ENCODE results near the gene SLC8A3. TPM values are rescaled to one million over a fixed set of nuclear protein-coding genes. Genes with fewer than 3 reads are reported as not detected.
A peak's percentile ranks its signal among the peaks of the same experiment; 100 is the strongest.

The SLC8A3 gene
- polyA plus RNA-seq, 1 donor, result 0.42 TPM

GRCh38 chr14:70029296-70030132 is 159.2 kb downstream of the SLC8A3 start:
- no peaks in the 10 kb centered on the region for H3K9me3 ChIP-seq (ENCODE audit: control insufficient read depth, low read depth, low read length)
- no peaks in the 10 kb centered on the region for H3K4me1 ChIP-seq (ENCODE audit: control insufficient read depth, insufficient read depth, low read length)
- no peak overlapping the region for H3K27ac ChIP-seq (ENCODE audit: low read length)
- no CpG with 5 or more reads among the region's 6 CpGs for WGBS (ENCODE audit: insufficient coverage, low lambda C conversion rate)
- no peak for DNase-seq
- no peak overlapping the region for H3K4me3 ChIP-seq (ENCODE audit: low read length)
- no peaks in the 10 kb centered on the region for H3K27me3 ChIP-seq (ENCODE audit: control insufficient read depth, insufficient read depth, low read length)
- no peaks in the 10 kb centered on the region for H3K36me3 ChIP-seq (ENCODE audit: control insufficient read depth, insufficient read depth, low read length)

- Histone ChIP-seq H3K4me3 (ENCODE audit: low read length) (no peak overlapping the region), H3K36me3 (ENCODE audit: control insufficient read depth, insufficient read depth, low read length) (no peaks in the 10 kb centered on the region), H3K9me3 (ENCODE audit: control insufficient read depth, low read depth, low read length) (no peaks in the 10 kb centered on the region), H3K4me1 (ENCODE audit: control insufficient read depth, insufficient read depth, low read length) (no peaks in the 10 kb centered on the region), H3K27ac (ENCODE audit: low read length) (no peak overlapping the region), H3K27me3 (ENCODE audit: control insufficient read depth, insufficient read depth, low read length) (no peaks in the 10 kb centered on the region)
- peak; percentile 27 to 55 for DNase-seq
- 83% methylated on average over 1 of the region's 17 CpGs for WGBS (ENCODE audit: insufficient coverage, low lambda C conversion rate)
Observed at GRCh38 chr14:70027785-70028428, 160.8 kb downstream of the SLC8A3 start.

DNA sequence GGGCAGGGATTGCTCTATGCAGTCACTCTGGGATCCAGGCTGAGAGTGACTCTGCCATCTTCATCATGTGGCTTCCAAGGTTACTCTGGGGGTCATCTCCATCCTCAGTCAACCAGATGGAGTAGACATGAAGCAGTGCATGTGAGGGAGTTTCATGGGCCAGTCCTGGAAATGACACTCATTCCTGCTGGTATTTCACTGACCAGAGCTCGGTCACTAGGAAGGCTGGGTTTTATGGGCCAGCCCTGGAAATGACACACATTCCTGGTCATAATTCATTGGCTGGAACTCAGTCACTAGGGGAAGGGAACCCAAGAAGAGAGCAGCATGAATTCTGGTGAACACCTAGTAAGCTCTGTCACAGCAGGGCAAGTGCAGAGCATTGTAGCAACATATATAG is 164.9 kb downstream of the SLC8A3 start:
- no peak overlapping the region for H3K27ac ChIP-seq (ENCODE audit: low read length)
- H3K36me3 ChIP-seq (ENCODE audit: control insufficient read depth, insufficient read depth, low read length), result no peaks in the 10 kb centered on the region

GRCh38 chr14:70022771-70023445 is 165.8 kb downstream of the SLC8A3 start:
- Histone ChIP-seq H3K27ac (ENCODE audit: low read length) (no peak overlapping the region), H3K36me3 (ENCODE audit: control insufficient read depth, insufficient read depth, low read length) (no peaks in the 10 kb centered on the region), H3K4me3 (ENCODE audit: low read length) (no peak overlapping the region), H3K9me3 (ENCODE audit: control insufficient read depth, low read depth, low read length) (no peaks in the 10 kb centered on the region), H3K4me1 (ENCODE audit: control insufficient read depth, insufficient read depth, low read length) (no peaks in the 10 kb centered on the region), H3K27me3 (ENCODE audit: control insufficient read depth, insufficient read depth, low read length) (no peaks in the 10 kb centered on the region)
- WGBS (ENCODE audit: insufficient coverage, low lambda C conversion rate), result 100% methylated on average over 3 of the region's 15 CpGs
- DNase-seq, result no peak

More for the DNA sequence above, 164.9 kb downstream of the SLC8A3 start:
- no peak for DNase-seq
- no CpG with 5 or more reads among the region's 1 CpG for WGBS (ENCODE audit: insufficient coverage, low lambda C conversion rate)
- Histone ChIP-seq H3K4me3 (ENCODE audit: low read length) (no peak overlapping the region), H3K9me3 (ENCODE audit: control insufficient read depth, low read depth, low read length) (no peaks in the 10 kb centered on the region), H3K4me1 (ENCODE audit: control insufficient read depth, insufficient read depth, low read length) (no peaks in the 10 kb centered on the region), H3K27me3 (ENCODE audit: control insufficient read depth, insufficient read depth, low read length) (no peaks in the 10 kb centered on the region)

DNA sequence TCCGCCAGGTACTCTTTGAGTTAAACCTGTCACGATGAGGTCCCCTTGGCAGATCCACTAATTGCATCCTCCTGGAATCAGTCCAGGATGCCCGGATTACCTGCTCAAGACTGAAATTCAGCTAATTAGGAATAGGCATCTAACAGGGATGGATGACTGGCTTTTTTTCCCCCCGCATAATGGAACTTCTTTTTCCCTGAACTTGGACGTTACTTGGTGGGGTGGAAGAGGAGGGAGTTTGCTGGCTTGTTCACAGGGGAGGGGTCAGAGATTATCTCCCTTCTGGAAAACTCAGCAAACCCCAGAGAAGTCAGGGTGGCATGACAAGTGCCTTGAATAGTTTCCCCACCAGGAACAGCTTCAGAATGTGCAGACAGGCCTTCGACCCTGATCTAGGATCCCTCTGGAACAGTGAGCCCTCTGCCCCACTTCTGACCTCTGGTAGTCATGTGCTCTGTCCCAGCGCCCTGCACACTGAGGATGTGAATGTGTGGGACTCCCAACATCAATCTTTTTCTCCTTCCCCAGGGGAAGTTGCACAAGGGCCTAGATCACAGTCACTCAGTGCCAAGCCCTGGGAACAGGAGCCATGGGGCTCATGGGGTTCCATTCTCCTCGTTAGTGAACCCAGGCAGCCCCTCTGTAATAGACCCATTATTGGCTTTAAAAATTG is 167.1 kb downstream of the SLC8A3 start:
- Histone ChIP-seq H3K4me1 (ENCODE audit: control insufficient read depth, insufficient read depth, low read length) (no peaks in the 10 kb centered on the region), H3K36me3 (ENCODE audit: control insufficient read depth, insufficient read depth, low read length) (no peaks in the 10 kb centered on the region), H3K9me3 (ENCODE audit: control insufficient read depth, low read depth, low read length) (no peaks in the 10 kb centered on the region), H3K4me3 (ENCODE audit: low read length) (no peak overlapping the region), H3K27ac (ENCODE audit: low read length) (no peak overlapping the region), H3K27me3 (ENCODE audit: control insufficient read depth, insufficient read depth, low read length) (no peaks in the 10 kb centered on the region)
- no peak for DNase-seq
- no CpG with 5 or more reads among the region's 8 CpGs for WGBS (ENCODE audit: insufficient coverage, low lambda C conversion rate)

DNA sequence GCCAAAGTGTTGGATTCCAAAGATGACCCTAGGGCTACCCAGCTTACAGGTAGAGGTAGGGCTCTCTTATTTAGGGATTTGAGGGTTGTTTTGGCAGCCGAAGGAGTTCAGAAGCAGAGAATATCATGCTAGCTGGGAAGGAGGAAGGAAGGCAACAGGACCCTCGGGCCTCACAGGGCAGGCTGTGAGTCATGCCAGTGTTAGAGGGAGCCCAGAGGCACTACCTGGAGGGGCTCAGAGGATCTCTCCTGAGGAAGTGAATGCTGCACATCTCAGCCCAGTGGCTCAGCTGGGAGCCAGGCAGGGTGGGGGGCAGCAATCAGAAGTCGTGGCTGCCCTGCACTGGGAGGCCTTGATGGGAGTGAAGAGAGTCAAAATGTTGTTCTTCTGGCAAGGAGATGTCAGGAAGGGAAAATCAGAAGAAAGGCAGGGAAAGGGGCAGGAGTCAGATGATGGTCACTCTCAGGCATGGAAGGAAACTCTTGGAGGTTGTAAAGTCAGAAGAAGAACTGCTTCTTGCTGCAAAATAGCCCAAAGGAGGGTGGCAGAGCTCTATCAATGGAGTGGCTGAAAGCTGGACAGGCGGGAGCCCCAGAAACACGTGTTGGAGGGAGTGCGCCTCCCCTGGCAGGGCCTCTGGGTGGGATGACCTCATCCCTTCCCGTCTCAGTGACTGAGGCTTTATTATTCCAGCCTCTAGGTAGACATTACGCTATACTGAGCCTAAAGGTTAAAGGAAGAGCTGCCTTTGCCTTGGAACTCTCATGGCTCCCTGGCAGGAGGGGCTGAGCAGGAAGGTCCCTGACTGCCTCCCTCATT is 168.2 kb downstream of the SLC8A3 start:
- Histone ChIP-seq H3K9me3 (ENCODE audit: control insufficient read depth, low read depth, low read length) (no peaks in the 10 kb centered on the region), H3K36me3 (ENCODE audit: control insufficient read depth, insufficient read depth, low read length) (no peaks in the 10 kb centered on the region), H3K4me3 (ENCODE audit: low read length) (no peak overlapping the region), H3K27me3 (ENCODE audit: control insufficient read depth, insufficient read depth, low read length) (no peaks in the 10 kb centered on the region), H3K27ac (ENCODE audit: low read length) (no peak overlapping the region), H3K4me1 (ENCODE audit: control insufficient read depth, insufficient read depth, low read length) (no peaks in the 10 kb centered on the region)
- no peak for DNase-seq
- whole genome bisulfite sequencing (ENCODE audit: insufficient coverage, low lambda C conversion rate), result no CpG with 5 or more reads among the region's 8 CpGs

GRCh38 chr14:70019695-70020094 is 169.1 kb downstream of the SLC8A3 start:
- H3K4me3 ChIP-seq (ENCODE audit: low read length), result no peak overlapping the region
- no peak for DNase-seq
- H3K4me1 ChIP-seq (ENCODE audit: control insufficient read depth, insufficient read depth, low read length), result no peaks in the 10 kb centered on the region
- H3K27ac ChIP-seq (ENCODE audit: low read length), result no peak overlapping the region
- H3K36me3 ChIP-seq (ENCODE audit: control insufficient read depth, insufficient read depth, low read length), result no peaks in the 10 kb centered on the region
- no peaks in the 10 kb centered on the region for H3K27me3 ChIP-seq (ENCODE audit: control insufficient read depth, insufficient read depth, low read length)
- no peaks in the 10 kb centered on the region for H3K9me3 ChIP-seq (ENCODE audit: control insufficient read depth, low read depth, low read length)

DNA sequence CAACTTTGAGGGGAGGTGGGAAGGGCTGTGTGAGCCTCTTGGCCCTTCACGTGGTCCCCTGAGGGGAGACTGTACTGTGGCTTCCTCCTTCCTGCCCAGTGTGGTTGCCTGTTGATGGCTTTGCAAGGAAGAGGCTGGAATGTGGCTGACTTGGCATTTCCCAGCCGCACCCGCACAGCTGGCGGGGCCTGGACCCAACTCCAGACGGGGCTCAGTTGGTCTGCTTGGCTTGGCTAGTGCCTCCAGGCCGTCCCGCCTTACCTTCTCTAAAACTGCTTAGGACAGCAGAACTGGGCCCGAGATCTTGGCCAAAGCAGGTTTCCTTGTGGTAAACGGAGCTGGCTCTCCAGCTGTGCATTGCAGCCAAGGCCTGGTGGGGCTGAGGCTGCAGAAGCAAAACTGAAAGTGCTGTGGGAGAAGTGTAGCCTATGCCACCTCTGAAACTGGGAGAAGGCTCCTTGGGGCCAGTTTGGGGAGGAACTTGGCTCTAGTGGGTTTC is 170.0 kb downstream of the SLC8A3 start:
- Histone ChIP-seq H3K36me3 (ENCODE audit: control insufficient read depth, insufficient read depth, low read length) (no peaks in the 10 kb centered on the region), H3K9me3 (ENCODE audit: control insufficient read depth, low read depth, low read length) (no peaks in the 10 kb centered on the region), H3K27me3 (ENCODE audit: control insufficient read depth, insufficient read depth, low read length) (no peaks in the 10 kb centered on the region), H3K4me3 (ENCODE audit: low read length) (no peak overlapping the region), H3K27ac (ENCODE audit: low read length) (no peak overlapping the region), H3K4me1 (ENCODE audit: control insufficient read depth, insufficient read depth, low read length) (no peaks in the 10 kb centered on the region)
- WGBS (ENCODE audit: insufficient coverage, low lambda C conversion rate), result no CpG with 5 or more reads among the region's 9 CpGs
- DNase-seq, result peak; percentile 16 to 43

GRCh38 chr14:70018230-70018629 is 170.5 kb downstream of the SLC8A3 start:
- no peak overlapping the region for H3K4me3 ChIP-seq (ENCODE audit: low read length)
- WGBS (ENCODE audit: insufficient coverage, low lambda C conversion rate), result no CpG with 5 or more reads among the region's 2 CpGs
- no peak overlapping the region for H3K27ac ChIP-seq (ENCODE audit: low read length)
- no peaks in the 10 kb centered on the region for H3K36me3 ChIP-seq (ENCODE audit: control insufficient read depth, insufficient read depth, low read length)
- H3K27me3 ChIP-seq (ENCODE audit: control insufficient read depth, insufficient read depth, low read length), result no peaks in the 10 kb centered on the region
- no peak for DNase-seq
- no peaks in the 10 kb centered on the region for H3K9me3 ChIP-seq (ENCODE audit: control insufficient read depth, low read depth, low read length)
- no peaks in the 10 kb centered on the region for H3K4me1 ChIP-seq (ENCODE audit: control insufficient read depth, insufficient read depth, low read length)

Measured in large intestine (tissue), 3 donors.